Nasal cavity respiratory epithelium epithelial cell of viscerocranial mucosa (primary cell): Measurements from ENCODE around the gene PPP1CC. TPM values are rescaled to one million over a fixed set of nuclear protein-coding genes. Genes with fewer than 3 reads are reported as not detected.

Source experiments
- total RNA-seq: library from RNA; depleted of rRNA; stranded (reverse); fragments of >200 nt; gene quantifications from 2 replicates; pipeline ENCODE4 v1.2.3, GENCODE V29; 2014

PPP1CC gene
- 75.9 and 80.0 TPM in 2 replicates for total RNA-seq

DNA sequence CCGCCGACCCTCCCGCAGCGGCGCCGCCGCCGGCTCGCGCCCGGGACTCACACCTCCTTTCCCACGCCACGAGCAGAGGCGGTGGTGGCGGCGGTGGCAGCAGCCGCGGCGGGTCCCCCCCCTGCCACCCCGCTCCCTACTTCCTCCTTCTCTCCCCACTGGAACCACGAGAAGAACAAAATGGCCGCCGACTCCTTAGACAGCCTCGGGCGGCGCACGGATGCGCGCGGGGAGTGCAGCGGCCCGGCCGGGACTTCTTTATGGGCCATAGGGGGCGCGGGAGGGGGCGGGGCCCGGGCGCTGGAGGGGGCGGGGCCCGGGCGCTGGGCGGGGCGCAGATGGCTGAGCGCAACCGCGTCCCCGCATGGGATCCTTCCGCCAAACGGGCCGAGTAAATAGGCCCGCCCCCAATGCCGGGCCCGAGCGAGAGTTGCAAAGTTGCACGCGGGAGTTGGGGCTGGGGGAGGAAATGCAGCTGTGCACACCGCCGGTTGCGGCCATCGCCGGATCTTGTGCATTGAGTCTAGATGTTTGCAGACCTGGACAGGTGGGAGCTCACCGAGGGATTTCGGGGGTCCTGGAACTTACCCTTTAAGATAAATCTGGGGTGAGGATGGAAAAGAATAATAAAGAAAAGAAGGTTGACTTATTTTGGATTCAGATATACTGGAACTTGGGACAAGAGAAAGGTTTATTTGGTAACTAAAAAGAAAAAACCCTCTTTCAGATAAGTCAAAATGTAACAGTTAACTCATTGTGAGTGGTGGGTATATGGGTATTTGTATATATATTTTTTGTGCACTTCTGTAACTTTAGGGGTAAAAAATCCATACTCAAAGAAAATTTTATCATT is at the start of gene PPP1CC:
PPP1CC (minus strand) TSS at position 174 of the 853 bp plus-strand sequence. CDS start 184 bp downstream, outside the sequence.

GRCh38 chr12:110688446-110689280 is 54.0 kb downstream of the PPP1CC start, which contains the start of gene HVCN1:
Gene HVCN1, minus strand, starts transcription at chr12:110689115. Its CDS starts 5,870 bp downstream, at chr12:110683245.

Other genes starting within 250 kb of the PPP1CC start
- gene VPS29, start 240.8 kb downstream of the PPP1CC start, total RNA-seq, result 39.0 and 48.8 TPM in 2 replicates
- 0.34 and 0.57 TPM in 2 replicates for gene RAD9B, start 240.6 kb downstream of the PPP1CC start, total RNA-seq
- 14.0 and 29.0 TPM in 2 replicates for gene PPTC7, start 159.6 kb downstream of the PPP1CC start, total RNA-seq
- 4.8 and 20.9 TPM in 2 replicates for gene TCTN1, start 128.8 kb downstream of the PPP1CC start, total RNA-seq
- gene HVCN1, start 53.8 kb downstream of the PPP1CC start, total RNA-seq, result 0.34 and 2.4 TPM in 2 replicates
- not detected in 2 replicates for gene CCDC63, start 104.1 kb upstream of the PPP1CC start, total RNA-seq
- gene MYL2, start 177.7 kb upstream of the PPP1CC start, total RNA-seq, result not detected in 2 replicates